A172 (cell line): Measurements from ENCODE around the gene FAM120B. TPM values are rescaled to one million over a fixed set of nuclear protein-coding genes. Genes with fewer than 3 reads are reported as not detected.
"Not testable (repeated sequence)": the region's sequence is repeated elsewhere in the genome, so short reads cannot be mapped to it uniquely, and the experiment has no call there.

Source experiments
- DNase-seq: peaks from one replicate; pipeline ENCODE4 v3.0.0-alpha.2; 2015; ENCODE audit warnings: low spot score
- total RNA-seq: library from RNA; depleted of rRNA; stranded (reverse); fragments of >200 nt; shearing (Covaris generic); gene quantifications from 2 replicates; pipeline ENCODE4 v1.2.3, GENCODE V29; 2014

Gene FAM120B
- total RNA-seq, 1 experiment from 2014 or later, result 6.1 TPM

- DNase-seq, result no peak
Observed at GRCh38 chr6:170385506-170385905, 78.9 kb downstream of the FAM120B start.

- no peak for DNase-seq
Observed at GRCh38 chr6:170388113-170388512, 81.6 kb downstream of the FAM120B start.

- no peak for DNase-seq
Observed at GRCh38 chr6:170393033-170393432, 86.5 kb downstream of the FAM120B start.

- no peak for DNase-seq
Observed at GRCh38 chr6:170393807-170394399, 87.3 kb downstream of the FAM120B start.

- DNase-seq, result no peak
Observed at GRCh38 chr6:170394980-170395379, 88.4 kb downstream of the FAM120B start.

- DNase-seq, result not testable (repeated sequence)
Observed at GRCh38 chr6:170398743-170399369, 92.3 kb downstream of the FAM120B start.

- DNase-seq, result not testable (repeated sequence)
Observed at GRCh38 chr6:170399955-170400558, 93.5 kb downstream of the FAM120B start.

- DNase-seq, result no peak
Observed at GRCh38 chr6:170402318-170403040, 95.9 kb downstream of the FAM120B start.

- DNase-seq, result no peak
Observed at GRCh38 chr6:170403451-170403850, 96.9 kb downstream of the FAM120B start.

GRCh38 chr6:170404036-170404435, 97.5 kb downstream of the FAM120B start:
- no peak for DNase-seq

GRCh38 chr6:170404697-170405096, 98.1 kb downstream of the FAM120B start:
- no peak for DNase-seq

GRCh38 chr6:170405311-170405975, 98.9 kb downstream of the FAM120B start:
- peak; percentile 90 for DNase-seq

- DNase-seq, result no peak
Observed at GRCh38 chr6:170407200-170407599, 100.6 kb downstream of the FAM120B start.

- DNase-seq, result no peak
Observed at GRCh38 chr6:170407932-170408331, 101.4 kb downstream of the FAM120B start.

- not testable (repeated sequence) for DNase-seq
Observed at GRCh38 chr6:170409746-170410145, 103.2 kb downstream of the FAM120B start.

GRCh38 chr6:170410241-170410640, 103.7 kb downstream of the FAM120B start:
- DNase-seq, result no peak

GRCh38 chr6:170415318-170415717, 108.8 kb downstream of the FAM120B start:
- DNase-seq, result no peak

- DNase-seq, result no peak
Observed at GRCh38 chr6:170416303-170416702, 109.7 kb downstream of the FAM120B start.

- DNase-seq, result no peak
Observed at GRCh38 chr6:170416959-170417606, 110.5 kb downstream of the FAM120B start.

- DNase-seq, result no peak
Observed at GRCh38 chr6:170417881-170418280, 111.3 kb downstream of the FAM120B start.

GRCh38 chr6:170420283-170420682, 113.7 kb downstream of the FAM120B start:
- DNase-seq, result no peak
